ENCODE data around the gene LCE3A.
"Not testable (repeated sequence)": the region's sequence is repeated elsewhere in the genome, so short reads cannot be mapped to it uniquely, and the experiment has no call there.

The LCE3A gene, protein sequence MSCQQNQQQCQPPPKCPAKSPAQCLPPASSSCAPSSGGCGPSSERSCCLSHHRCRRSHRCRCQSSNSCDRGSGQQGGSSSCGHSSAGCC

DNA sequence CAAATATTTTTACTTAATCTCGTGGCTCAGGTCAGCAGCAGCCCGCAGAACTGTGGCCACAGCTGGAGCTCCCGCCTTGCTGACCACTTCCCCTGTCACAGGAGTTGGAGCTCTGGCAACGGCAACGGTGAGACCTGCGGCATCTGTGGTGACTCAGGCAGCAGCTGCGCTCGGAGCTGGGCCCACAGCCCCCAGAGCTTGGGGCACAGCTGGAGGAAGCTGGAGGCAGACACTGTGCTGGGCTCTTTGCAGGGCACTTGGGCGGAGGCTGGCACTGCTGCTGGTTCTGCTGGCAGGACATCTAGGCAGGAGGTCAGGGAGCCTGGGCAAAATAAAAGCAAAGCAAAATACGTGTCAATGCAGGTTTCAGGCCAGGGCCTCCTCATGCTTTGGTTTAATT is at the start of gene LCE3A:
TSS of gene LCE3A (minus strand) at position 301 of the 400 bp plus-strand sequence. CDS start at position 301, 0 bp downstream.
- Histone ChIP-seq H3K9ac (ENCODE audit: low read length) (no peak within 1 kb of the TSS), H3K36me3 (ENCODE audit: control insufficient read depth, insufficient read depth, low read length) (no peaks in the 10 kb centered on the region), H3K4me1 (ENCODE audit: control insufficient read depth, insufficient read depth, low read length) (no peaks in the 10 kb centered on the region), H3K27ac (ENCODE audit: low read depth, low read length) (no peak within 1 kb of the TSS), H3K4me3 (ENCODE audit: low read length) (no peak within 1 kb of the TSS), H3K27me3 (ENCODE audit: control insufficient read depth, insufficient read depth, low read length) (no peaks in the 10 kb centered on the region)

DNA sequence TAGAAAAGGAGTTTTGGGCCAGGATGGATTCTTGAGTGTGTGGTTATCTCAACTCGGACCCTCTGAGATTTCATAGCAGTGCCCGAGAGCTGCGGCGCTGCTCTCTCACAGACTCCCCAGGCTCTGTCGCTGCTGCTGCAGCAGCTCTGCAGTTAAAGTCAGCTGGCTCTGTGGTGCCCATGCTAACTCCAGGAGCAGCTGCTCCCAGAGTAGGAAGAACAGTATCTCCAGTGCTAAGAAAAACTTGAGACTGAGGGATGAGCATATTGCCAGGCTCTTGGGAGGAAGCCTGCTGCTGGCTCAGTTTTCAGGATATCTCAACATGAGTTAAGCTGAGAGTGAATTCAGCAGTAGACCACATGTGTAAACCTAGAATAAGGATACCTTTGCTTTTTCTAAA is 44.7 kb upstream of the LCE3A start:
- no peak overlapping the region for H3K9ac ChIP-seq (ENCODE audit: low read length)
- H3K27me3 ChIP-seq (ENCODE audit: control insufficient read depth, insufficient read depth, low read length): no peaks in the 10 kb centered on the region
- H3K4me1 ChIP-seq (ENCODE audit: control insufficient read depth, insufficient read depth, low read length): no peaks in the 10 kb centered on the region
- H3K27ac ChIP-seq (ENCODE audit: low read depth, low read length): no peak overlapping the region
- no peak overlapping the region for H3K4me3 ChIP-seq (ENCODE audit: low read length)
- H3K36me3 ChIP-seq (ENCODE audit: control insufficient read depth, insufficient read depth, low read length): no peaks in the 10 kb centered on the region

DNA sequence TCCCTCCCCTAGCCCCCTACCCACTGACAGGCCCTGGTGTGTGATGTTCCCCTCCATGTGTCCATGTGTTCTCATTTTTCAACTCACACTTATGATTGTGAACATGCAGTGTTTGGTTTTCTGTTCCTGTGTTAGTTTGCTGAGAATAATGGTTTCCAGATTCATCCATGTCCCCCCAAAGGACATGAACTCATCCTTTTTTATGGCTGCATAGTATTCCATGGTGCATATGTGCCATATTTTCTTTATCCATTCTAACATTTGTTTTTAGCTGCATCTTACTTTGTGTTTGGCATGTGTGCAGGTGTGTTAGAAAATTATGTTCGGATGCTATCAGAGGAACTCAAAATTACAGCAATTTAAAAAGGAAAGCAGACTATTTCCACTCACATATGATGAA is 43.3 kb upstream of the LCE3A start:
- H3K27me3 ChIP-seq (ENCODE audit: control insufficient read depth, insufficient read depth, low read length); H3K9ac ChIP-seq (ENCODE audit: low read length); H3K27ac ChIP-seq (ENCODE audit: low read depth, low read length); H3K4me3 ChIP-seq (ENCODE audit: low read length); H3K36me3 ChIP-seq (ENCODE audit: control insufficient read depth, insufficient read depth, low read length); H3K4me1 ChIP-seq (ENCODE audit: control insufficient read depth, insufficient read depth, low read length): not testable (repeated sequence)

DNA sequence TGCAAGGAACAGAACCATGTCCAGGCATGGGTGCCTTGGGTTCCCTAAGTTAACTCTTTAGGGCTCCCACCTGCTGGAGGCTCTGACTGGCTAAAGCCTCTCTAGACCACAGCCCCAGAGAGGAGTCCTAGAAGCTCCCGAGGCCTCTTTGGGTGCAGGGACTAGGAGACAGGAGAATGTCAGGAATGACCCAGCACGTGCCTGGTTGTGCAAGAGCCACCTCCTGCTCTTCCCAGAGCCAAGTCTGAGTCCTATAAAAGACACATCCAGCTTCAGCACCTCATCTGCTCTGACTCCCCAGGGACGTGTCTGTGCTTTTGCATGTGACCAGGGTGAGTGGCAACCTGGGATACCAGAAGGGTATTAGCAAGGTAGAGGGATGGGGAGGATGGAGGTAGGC is 40.2 kb upstream of the LCE3A start, which contains the start of gene LCE2D:
TSS of gene LCE2D (plus strand) at position 283 of the 400 bp plus-strand sequence. CDS start 726 bp downstream, outside the sequence.
- H3K36me3 ChIP-seq (ENCODE audit: control insufficient read depth, insufficient read depth, low read length): no peaks in the 10 kb centered on the region
- no peak within 1 kb of the TSS for H3K4me3 ChIP-seq (ENCODE audit: low read length)
- no peaks in the 10 kb centered on the region for H3K4me1 ChIP-seq (ENCODE audit: control insufficient read depth, insufficient read depth, low read length)
- no peaks in the 10 kb centered on the region for H3K27me3 ChIP-seq (ENCODE audit: control insufficient read depth, insufficient read depth, low read length)
- H3K9ac ChIP-seq (ENCODE audit: low read length): no peak within 1 kb of the TSS
- no peak within 1 kb of the TSS for H3K27ac ChIP-seq (ENCODE audit: low read depth, low read length)

DNA sequence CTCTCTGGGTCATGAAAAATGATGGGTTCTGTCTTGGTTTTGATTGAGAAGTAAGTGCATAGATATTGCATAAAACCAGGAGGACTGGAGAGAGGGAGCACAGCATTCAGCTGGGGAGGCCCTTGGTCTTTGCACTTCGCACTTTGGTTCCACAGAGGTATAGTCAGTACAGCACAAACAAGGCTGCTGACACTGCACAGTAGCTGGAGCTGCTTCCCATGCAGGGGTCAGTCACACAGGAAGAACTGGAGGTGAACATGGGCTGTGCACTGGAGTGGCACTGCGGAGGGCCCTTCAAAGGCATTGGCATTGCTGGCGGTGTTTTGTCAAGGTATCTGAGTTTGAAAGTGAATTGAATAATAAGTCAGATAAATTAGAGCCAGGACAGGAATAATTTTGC is 35.7 kb upstream of the LCE3A start:
- no peak overlapping the region for H3K9ac ChIP-seq (ENCODE audit: low read length)
- no peak overlapping the region for H3K27ac ChIP-seq (ENCODE audit: low read depth, low read length)
- H3K4me1 ChIP-seq (ENCODE audit: control insufficient read depth, insufficient read depth, low read length): no peaks in the 10 kb centered on the region
- no peaks in the 10 kb centered on the region for H3K36me3 ChIP-seq (ENCODE audit: control insufficient read depth, insufficient read depth, low read length)
- H3K27me3 ChIP-seq (ENCODE audit: control insufficient read depth, insufficient read depth, low read length): no peaks in the 10 kb centered on the region
- H3K4me3 ChIP-seq (ENCODE audit: low read length): no peak overlapping the region

DNA sequence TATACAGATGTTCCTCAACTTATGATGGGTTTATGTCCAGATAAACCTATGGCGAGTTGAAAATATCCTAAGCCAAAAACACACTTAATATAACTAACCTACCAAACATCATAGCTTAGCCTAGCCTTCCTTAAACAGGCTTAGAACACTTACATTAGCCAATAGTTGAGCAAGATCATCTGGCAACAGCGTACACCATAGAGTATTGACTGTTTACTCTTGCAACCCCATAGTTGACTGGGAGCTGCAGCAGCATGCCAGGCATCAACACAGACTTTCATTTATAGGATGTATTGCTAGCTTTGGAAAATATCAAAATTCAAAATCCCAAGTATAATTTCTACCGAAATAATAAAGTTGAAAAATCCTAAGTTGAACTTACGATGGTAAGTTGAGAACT is 34.8 kb upstream of the LCE3A start:
- H3K4me3 ChIP-seq (ENCODE audit: low read length): no peak overlapping the region
- H3K27me3 ChIP-seq (ENCODE audit: control insufficient read depth, insufficient read depth, low read length): no peaks in the 10 kb centered on the region
- no peak overlapping the region for H3K9ac ChIP-seq (ENCODE audit: low read length)
- no peaks in the 10 kb centered on the region for H3K4me1 ChIP-seq (ENCODE audit: control insufficient read depth, insufficient read depth, low read length)
- H3K36me3 ChIP-seq (ENCODE audit: control insufficient read depth, insufficient read depth, low read length): no peaks in the 10 kb centered on the region
- no peak overlapping the region for H3K27ac ChIP-seq (ENCODE audit: low read depth, low read length)

DNA sequence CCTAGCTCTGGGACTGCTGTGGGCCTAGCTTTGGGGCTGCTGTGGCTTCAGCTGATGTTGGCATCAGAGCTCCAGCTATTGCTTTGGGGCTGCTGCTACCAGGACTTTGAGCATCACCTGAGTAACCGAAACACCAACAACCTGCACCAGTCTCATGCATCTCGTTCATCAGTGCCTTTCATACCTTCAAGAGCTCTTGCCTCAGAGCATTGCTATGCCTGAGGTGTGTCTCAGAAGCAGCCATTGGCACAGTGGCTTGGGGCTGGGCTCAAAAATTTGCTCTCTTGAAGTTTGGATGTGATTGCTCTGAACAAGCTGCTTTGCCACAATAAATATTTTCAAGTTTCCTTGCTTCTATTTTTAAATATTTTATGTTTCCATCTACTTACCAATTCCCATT is 33.6 kb upstream of the LCE3A start:
- no peak overlapping the region for H3K9ac ChIP-seq (ENCODE audit: low read length)
- H3K27me3 ChIP-seq (ENCODE audit: control insufficient read depth, insufficient read depth, low read length): no peaks in the 10 kb centered on the region
- no peaks in the 10 kb centered on the region for H3K4me1 ChIP-seq (ENCODE audit: control insufficient read depth, insufficient read depth, low read length)
- H3K27ac ChIP-seq (ENCODE audit: low read depth, low read length): no peak overlapping the region
- no peaks in the 10 kb centered on the region for H3K36me3 ChIP-seq (ENCODE audit: control insufficient read depth, insufficient read depth, low read length)
- no peak overlapping the region for H3K4me3 ChIP-seq (ENCODE audit: low read length)

DNA sequence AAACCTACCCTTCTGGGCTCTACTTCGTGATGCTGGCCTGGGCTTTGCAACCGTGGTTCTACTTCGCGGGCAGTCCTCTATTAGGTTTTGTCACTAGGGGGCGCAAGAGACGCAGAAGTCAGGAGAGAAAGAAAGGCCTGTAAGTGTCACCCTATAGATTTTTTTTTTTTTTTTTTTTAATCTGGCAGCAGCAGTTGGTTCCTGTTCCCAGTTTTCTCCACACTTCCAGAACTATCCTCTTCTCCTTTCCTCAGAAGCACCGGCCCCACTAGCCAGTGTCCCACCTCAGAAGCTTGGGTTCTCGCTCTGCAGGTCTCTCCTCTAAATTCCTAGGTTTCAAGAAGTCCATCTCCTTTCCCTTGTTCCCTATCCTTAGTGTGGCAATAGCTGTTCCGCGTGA is 31.2 kb upstream of the LCE3A start:
- H3K9ac ChIP-seq (ENCODE audit: low read length): no peak overlapping the region
- no peaks in the 10 kb centered on the region for H3K27me3 ChIP-seq (ENCODE audit: control insufficient read depth, insufficient read depth, low read length)
- no peak overlapping the region for H3K4me3 ChIP-seq (ENCODE audit: low read length)

DNA sequence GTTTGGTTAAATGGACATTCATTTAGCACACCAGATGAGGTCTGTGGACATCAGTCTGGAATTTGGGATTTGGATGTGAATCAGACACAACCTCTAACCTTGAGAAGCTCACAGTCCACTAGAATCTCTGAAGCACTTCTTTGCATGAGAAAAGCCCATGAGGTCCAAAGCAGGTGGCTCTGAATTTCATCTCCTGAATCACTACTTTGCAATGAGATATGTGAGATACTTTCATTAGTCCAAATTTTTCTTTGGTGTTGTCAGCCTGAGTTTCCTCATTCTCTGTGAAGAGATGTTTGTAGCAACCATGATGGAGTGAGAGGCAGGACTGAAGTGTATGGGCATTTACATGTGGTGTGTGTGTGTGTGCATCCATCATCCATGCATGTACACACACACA is 23.8 kb upstream of the LCE3A start:
- no peak overlapping the region for H3K9ac ChIP-seq (ENCODE audit: low read length)
- H3K4me1 ChIP-seq (ENCODE audit: control insufficient read depth, insufficient read depth, low read length): no peaks in the 10 kb centered on the region
- no peak overlapping the region for H3K4me3 ChIP-seq (ENCODE audit: low read length)
- H3K27me3 ChIP-seq (ENCODE audit: control insufficient read depth, insufficient read depth, low read length): no peaks in the 10 kb centered on the region
- H3K27ac ChIP-seq (ENCODE audit: low read depth, low read length): no peak overlapping the region
- no peaks in the 10 kb centered on the region for H3K36me3 ChIP-seq (ENCODE audit: control insufficient read depth, insufficient read depth, low read length)

More for the DNA sequence above, 31.2 kb upstream of the LCE3A start:
- H3K36me3 ChIP-seq (ENCODE audit: control insufficient read depth, insufficient read depth, low read length): no peaks in the 10 kb centered on the region
- H3K4me1 ChIP-seq (ENCODE audit: control insufficient read depth, insufficient read depth, low read length): no peaks in the 10 kb centered on the region
- H3K27ac ChIP-seq (ENCODE audit: low read depth, low read length): no peak overlapping the region

DNA sequence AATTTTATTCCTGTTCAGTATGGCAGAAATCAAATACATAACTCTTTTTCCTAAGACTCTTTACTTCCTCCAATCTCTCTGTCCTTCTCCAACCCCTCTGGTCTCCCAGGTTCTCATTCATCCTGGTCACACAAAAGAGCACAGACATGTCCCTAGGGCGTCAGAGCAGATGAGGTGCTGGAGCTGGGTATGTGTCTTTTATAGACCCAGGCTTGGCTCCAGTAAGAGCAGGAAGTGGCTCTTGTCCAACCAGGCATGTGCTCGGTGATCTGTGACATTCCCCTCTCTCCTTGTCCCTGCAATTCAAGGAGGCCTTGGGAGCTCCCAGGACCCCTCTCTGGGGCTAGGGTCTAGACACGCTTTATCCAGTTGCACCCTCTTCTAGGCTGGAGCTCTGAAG is 22.2 kb upstream of the LCE3A start:
- Histone ChIP-seq H3K4me3 (ENCODE audit: low read length) (no peak overlapping the region), H3K4me1 (ENCODE audit: control insufficient read depth, insufficient read depth, low read length) (no peaks in the 10 kb centered on the region), H3K27me3 (ENCODE audit: control insufficient read depth, insufficient read depth, low read length) (no peaks in the 10 kb centered on the region), H3K36me3 (ENCODE audit: control insufficient read depth, insufficient read depth, low read length) (no peaks in the 10 kb centered on the region), H3K27ac (ENCODE audit: low read depth, low read length) (no peak overlapping the region), H3K9ac (ENCODE audit: low read length) (no peak overlapping the region)

DNA sequence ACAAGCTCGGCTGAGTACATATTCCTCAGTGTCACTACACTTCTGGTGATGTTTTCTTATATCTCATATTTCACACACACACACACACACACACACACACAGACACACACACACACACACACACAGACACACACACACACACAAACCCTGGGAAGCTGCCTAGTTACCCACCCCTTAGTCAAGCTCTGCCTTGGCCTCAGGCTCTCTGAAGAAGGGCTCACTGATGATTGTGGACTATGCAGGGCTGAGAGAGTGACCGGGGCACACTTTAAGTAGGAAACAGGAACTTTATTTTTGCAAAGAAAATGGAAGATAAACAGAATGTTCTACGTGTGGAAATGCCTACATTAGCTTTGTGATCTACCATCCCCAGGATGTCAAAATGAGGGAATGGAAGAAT is 21.0 kb upstream of the LCE3A start:
- H3K36me3 ChIP-seq (ENCODE audit: control insufficient read depth, insufficient read depth, low read length): no peaks in the 10 kb centered on the region
- no peak overlapping the region for H3K27ac ChIP-seq (ENCODE audit: low read depth, low read length)
- no peaks in the 10 kb centered on the region for H3K27me3 ChIP-seq (ENCODE audit: control insufficient read depth, insufficient read depth, low read length)
- no peak overlapping the region for H3K4me3 ChIP-seq (ENCODE audit: low read length)
- no peaks in the 10 kb centered on the region for H3K4me1 ChIP-seq (ENCODE audit: control insufficient read depth, insufficient read depth, low read length)
- H3K9ac ChIP-seq (ENCODE audit: low read length): no peak overlapping the region

DNA sequence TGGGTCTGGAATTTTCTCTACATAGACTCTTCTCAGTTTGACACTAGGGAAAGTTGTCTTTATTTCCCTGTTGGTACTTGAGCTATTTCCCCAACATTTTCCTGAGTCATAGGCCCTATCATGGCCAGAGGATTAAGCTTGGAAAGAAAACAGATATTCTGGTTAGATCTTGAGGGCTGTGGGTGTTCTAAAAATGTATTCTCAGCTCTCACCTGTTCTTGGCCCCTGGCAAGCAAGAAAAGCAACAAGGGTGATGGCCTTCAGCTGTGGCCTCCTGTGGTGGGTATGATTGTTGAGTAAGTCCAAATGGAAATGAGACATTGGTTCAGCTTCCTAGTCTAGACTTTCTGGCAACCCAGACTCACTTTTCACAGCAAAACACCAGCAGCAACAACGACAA is 17.4 kb upstream of the LCE3A start:
- H3K36me3 ChIP-seq (ENCODE audit: control insufficient read depth, insufficient read depth, low read length): no peaks in the 10 kb centered on the region
- H3K27me3 ChIP-seq (ENCODE audit: control insufficient read depth, insufficient read depth, low read length): no peaks in the 10 kb centered on the region
- no peaks in the 10 kb centered on the region for H3K4me1 ChIP-seq (ENCODE audit: control insufficient read depth, insufficient read depth, low read length)
- no peak overlapping the region for H3K4me3 ChIP-seq (ENCODE audit: low read length)
- H3K9ac ChIP-seq (ENCODE audit: low read length): no peak overlapping the region
- no peak overlapping the region for H3K27ac ChIP-seq (ENCODE audit: low read depth, low read length)

DNA sequence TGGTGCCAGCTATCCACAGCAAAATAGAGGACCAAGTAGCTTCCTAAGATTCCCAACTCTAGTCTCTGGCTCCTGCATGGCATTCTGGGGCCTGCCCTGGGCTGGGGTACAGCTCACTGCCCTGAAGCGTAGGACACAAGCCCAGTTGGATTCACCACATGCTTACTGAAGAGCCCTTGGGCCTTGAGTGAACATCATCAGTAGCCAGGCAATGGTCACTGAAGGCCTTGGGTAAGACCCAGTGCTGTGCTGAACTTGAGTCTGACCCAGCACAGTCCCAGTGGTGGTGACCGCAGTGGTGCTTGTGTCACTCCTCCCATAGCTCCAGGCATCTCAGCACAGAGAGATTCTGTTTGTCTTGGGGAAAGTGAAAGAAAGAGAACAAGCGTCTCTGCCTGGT is 7.7 kb upstream of the LCE3A start:
- no peak overlapping the region for H3K9ac ChIP-seq (ENCODE audit: low read length)
- no peak overlapping the region for H3K4me3 ChIP-seq (ENCODE audit: low read length)
- no peaks in the 10 kb centered on the region for H3K36me3 ChIP-seq (ENCODE audit: control insufficient read depth, insufficient read depth, low read length)
- no peaks in the 10 kb centered on the region for H3K27me3 ChIP-seq (ENCODE audit: control insufficient read depth, insufficient read depth, low read length)
- H3K27ac ChIP-seq (ENCODE audit: low read depth, low read length): no peak overlapping the region
- H3K4me1 ChIP-seq (ENCODE audit: control insufficient read depth, insufficient read depth, low read length): no peaks in the 10 kb centered on the region
